GM12891 (cell line): ENCODE measurements around the gene PLA2G4F.
A peak's percentile ranks its signal among the peaks of the same experiment; 100 is the strongest.

Experiments
- DNase-seq: peaks from one replicate; pipeline ENCODE4 v3.0.0; 2011; ENCODE audit warnings: low spot score; ENCODE audit not compliant: insufficient read length
- FAIRE-seq: peaks from 2 replicates; lab custom pipeline; 2011; peaks lifted over from hg19 to GRCh38; lab: Jason Lieb, UNC
- PAX5 ChIP-seq: IDR thresholded peaks from 2 replicates; pipeline ENCODE4 v1.6.1; 2011; ENCODE audit warnings: low read length, moderate library complexity, mild to moderate bottlenecking; ENCODE audit not compliant: insufficient read depth, severe bottlenecking
- POLR2A ChIP-seq: IDR thresholded peaks from 2 replicates; pipeline ENCODE4 v1.6.1; 2011; ENCODE audit warnings: low read depth, low read length, control low read depth
- POLR2AphosphoS5 ChIP-seq: IDR thresholded peaks from 2 replicates; pipeline ENCODE4 v1.6.1; 2011; ENCODE audit warnings: low read depth, low read length, control low read depth
- POU2F2 ChIP-seq: IDR thresholded peaks from 2 replicates; pipeline ENCODE4 v1.6.1; 2011; ENCODE audit warnings: low read depth, mild to moderate bottlenecking, control low read depth, low read length, moderate library complexity
- SPI1 ChIP-seq: IDR thresholded peaks from 2 replicates; pipeline ENCODE4 v1.6.1; 2011; ENCODE audit warnings: low read depth, low read length, control low read depth
- TAF1 ChIP-seq: IDR thresholded peaks from 2 replicates; pipeline ENCODE4 v1.6.1; 2011; ENCODE audit warnings: low read depth, low read length, control low read depth

PLA2G4F gene

DNA sequence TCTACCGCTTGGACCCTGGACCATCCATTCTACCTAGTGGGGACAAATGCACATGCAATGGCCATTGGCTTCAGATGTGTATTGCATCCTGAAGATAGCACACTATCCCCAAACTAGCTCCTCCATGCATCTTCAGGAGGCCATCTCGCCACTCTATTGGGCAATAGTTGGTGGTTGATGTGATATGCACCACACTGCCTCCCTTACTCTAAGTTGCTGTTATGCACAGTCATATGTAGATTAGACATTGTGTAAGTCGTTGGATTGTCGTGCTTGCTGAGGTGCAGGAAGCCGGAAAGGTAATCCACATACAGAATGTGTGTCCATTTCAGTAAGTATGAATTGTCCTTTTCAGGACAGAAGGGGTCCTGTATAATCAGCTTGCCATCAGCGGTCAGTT lies 35.4 kb downstream of the PLA2G4F start:
- FAIRE-seq (no peak), DNase-seq (no peak)
- TF ChIP-seq TAF1: no peak
- TF ChIP-seq POLR2A: no peak
- no peak for TF ChIP-seq POLR2AphosphoS5
- no peak for TF ChIP-seq POU2F2
- no peak for TF ChIP-seq SPI1
- no peak for TF ChIP-seq PAX5

DNA sequence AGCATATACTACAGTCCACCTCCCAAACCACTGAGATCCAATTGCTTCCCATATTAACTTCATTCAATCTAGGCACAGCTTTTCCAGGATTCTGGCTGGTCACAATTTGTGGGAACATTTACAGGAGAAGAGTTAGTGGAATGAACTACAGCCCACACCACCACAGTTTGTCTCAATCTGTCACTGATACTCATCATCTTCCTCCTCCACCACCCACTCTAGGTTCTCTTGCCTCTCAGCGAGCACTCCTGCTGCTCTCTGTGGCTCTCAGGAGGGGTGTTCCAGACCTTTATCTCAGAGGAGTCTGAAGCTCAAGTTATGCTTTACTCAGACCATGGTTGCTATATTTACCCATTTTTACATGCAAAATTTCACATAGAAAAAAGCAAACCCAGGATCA lies 36.2 kb downstream of the PLA2G4F start:
- DNase-seq (no peak), FAIRE-seq (no peak)
- no peak for TF ChIP-seq SPI1
- no peak for TF ChIP-seq POLR2A
- TF ChIP-seq PAX5: no peak
- no peak for TF ChIP-seq POU2F2
- TF ChIP-seq POLR2AphosphoS5: no peak
- no peak for TF ChIP-seq TAF1

DNA sequence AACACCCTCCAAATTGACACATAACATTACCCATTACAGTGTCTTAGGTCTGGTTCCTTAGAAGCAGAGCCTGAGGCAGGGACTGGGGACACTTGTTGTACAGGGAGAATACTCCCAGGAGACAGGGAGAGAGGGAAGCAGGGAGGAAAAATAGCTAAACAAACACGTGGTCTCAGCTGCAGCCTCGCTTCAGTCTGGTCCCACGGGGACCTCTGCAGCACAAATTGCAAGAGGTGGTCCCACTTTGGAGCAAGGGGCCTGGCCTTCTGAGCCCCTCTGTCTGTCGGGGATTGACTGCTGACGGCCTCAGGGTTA lies 37.0 kb downstream of the PLA2G4F start:
- no peak for TF ChIP-seq TAF1
- no peak for TF ChIP-seq POLR2AphosphoS5
- no peak for TF ChIP-seq SPI1
- TF ChIP-seq POU2F2: no peak
- TF ChIP-seq PAX5: no peak
- no peak for TF ChIP-seq POLR2A
- no peak for FAIRE-seq

DNA sequence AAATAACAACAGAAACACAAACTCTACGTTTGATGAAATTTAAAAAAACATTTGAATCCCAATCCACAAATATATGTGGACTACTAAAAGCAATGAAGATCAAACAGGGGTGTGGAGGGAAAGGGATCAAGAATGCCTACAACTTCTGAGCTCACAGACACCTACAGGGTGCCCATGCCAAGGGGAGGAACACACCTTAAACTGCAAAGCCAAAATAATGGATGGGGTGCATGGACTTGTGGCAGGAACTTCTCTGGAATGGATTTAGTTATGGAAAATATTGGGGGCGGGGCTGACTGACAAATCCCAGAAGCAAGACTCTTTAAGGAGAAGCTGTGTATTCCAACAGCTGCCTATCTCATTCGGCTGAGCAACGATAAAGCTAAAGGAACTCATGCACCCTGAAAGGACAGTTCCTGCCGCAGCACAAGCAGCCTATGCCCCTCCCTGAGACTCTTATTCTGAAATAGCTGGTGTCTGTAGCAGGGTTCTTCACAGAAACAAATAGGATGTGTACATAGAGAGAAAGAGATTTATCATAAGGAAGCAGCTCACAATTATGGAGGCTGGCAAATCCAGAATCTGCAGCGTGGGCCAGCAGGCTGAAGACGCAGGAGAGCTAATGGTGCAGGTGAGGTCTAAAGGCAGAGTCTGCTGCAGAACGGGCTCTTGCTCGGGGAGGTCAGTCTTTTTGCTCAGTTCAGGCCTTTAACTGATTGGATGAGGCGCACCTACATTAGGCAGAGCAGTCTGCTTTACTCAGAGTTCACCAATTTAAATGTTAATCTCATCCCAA lies 37.6 kb downstream of the PLA2G4F start:
- no peak for DNase-seq
- no peak for TF ChIP-seq SPI1
- TF ChIP-seq PAX5: no peak
- TF ChIP-seq TAF1: no peak
- no peak for TF ChIP-seq POU2F2
- no peak for TF ChIP-seq POLR2AphosphoS5
- TF ChIP-seq POLR2A: no peak
- FAIRE-seq: no peak

More for the DNA sequence above, 37.0 kb downstream of the PLA2G4F start:
- DNase-seq: no peak

DNA sequence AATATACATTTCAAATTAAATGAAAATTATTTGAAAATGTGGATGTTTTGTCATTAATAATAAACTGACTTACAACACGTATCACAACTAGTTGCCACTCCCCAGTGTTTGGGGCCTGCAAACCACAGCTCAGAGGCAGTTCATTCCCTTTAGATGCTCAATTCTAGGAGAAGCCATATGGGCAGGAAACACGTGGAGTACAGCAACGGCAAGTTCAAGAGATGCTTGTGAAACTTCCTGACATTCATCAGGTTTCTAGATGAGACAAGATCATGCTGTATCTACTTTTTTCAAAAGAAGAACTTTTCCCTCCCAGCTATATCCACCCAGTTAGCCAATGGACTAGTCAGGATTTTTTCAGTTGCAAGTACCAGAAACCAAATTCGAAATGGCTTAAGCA lies 44.5 kb downstream of the PLA2G4F start:
- no peak for FAIRE-seq
- DNase-seq: no peak
- TF ChIP-seq TAF1 (no peak), PAX5 (no peak), POU2F2 (no peak), SPI1 (no peak), POLR2AphosphoS5 (no peak), POLR2A (no peak)

DNA sequence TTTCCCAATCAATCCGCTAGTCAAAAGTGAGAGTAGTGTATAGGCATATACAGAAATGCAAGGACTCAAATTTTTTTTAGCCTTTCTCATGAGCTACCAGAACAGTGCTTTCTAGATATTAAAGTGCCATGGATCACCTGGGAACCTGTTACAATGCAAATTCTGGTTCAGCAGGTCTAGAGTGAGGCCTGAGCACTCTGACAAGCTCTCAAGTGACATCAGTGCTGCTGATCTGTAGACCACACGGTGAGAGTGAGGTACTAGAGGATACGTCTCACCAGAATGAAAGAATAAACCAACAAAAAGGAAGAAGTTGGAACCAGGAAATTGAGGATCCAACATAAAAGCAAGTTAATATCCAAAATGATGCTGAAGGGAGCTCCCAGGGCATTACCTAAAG lies 46.1 kb downstream of the PLA2G4F start:
- no peak for TF ChIP-seq POU2F2
- no peak for TF ChIP-seq SPI1
- no peak for TF ChIP-seq PAX5
- no peak for TF ChIP-seq POLR2A
- no peak for TF ChIP-seq POLR2AphosphoS5
- TF ChIP-seq TAF1: no peak
- DNase-seq: no peak
- no peak for FAIRE-seq

DNA sequence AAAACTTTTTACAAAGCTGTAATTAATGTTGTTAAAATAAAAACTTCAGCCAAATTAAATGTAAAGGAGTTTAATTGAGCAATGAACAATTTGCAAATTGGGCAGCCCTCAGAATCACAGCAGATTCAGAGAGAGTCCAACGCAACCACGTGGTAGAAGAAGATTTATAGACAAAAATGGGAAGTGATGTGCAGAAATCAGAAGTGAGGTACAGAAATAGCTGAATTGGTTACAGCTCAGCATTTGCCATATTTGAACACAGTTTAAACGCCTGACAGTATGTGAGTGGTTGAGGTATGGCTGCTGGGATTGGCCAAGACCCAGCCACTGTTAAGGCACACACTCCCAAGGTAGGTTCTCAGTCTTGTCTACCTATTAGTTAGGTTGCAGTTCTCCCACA lies 47.6 kb downstream of the PLA2G4F start:
- FAIRE-seq: no peak
- no peak for DNase-seq
- TF ChIP-seq TAF1: no peak
- TF ChIP-seq POLR2AphosphoS5: no peak
- no peak for TF ChIP-seq POLR2A
- TF ChIP-seq POU2F2: no peak
- peak; percentile 55; the same call in 1 of the 2 replicates for TF ChIP-seq SPI1
- TF ChIP-seq PAX5: no peak

DNA sequence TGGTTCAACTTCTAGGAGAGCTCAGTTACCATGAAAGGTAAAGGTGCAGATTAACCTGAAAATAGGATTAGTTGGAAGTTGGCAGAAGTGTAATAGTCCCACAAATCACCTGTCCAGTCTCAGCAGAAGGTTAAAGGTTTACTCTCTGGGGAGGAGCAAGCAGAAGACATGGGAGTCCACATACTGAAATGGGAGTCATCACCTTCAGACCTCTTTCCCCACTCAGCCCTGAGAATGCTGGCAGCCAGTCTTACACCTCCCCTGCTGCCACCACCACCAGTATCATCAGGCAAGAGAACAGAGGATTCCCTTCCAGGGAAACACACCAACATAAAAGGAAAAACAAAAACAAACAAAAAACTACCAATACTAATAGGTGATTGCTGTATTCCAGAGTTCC lies 48.2 kb downstream of the PLA2G4F start:
- TF ChIP-seq PAX5 (no peak), POLR2A (no peak), TAF1 (no peak), POU2F2 (no peak), SPI1 (no peak), POLR2AphosphoS5 (no peak)
- FAIRE-seq (no peak), DNase-seq (no peak)

DNA sequence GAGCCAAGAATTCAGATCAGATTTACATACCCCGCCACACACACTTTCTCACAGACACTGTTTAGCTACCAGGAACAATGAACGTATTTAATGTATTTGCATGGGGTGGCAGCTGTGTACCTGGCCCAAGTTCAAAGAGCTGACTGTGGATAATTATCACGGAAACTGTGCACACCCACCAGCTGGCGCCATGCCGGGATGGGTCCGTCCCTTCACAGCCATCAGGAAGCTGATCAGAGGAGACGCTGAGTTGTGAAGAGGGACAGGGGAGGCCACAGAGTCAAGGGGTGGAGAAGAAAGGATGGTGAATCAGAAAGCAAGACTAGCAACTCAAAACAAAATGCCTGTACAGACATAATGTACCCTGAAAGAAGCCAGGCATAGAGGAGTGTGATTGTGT lies 49.0 kb downstream of the PLA2G4F start:
- FAIRE-seq: no peak
- TF ChIP-seq TAF1: no peak
- no peak for TF ChIP-seq SPI1
- no peak for TF ChIP-seq PAX5
- no peak for TF ChIP-seq POU2F2
- no peak for TF ChIP-seq POLR2A
- no peak for TF ChIP-seq POLR2AphosphoS5

DNA sequence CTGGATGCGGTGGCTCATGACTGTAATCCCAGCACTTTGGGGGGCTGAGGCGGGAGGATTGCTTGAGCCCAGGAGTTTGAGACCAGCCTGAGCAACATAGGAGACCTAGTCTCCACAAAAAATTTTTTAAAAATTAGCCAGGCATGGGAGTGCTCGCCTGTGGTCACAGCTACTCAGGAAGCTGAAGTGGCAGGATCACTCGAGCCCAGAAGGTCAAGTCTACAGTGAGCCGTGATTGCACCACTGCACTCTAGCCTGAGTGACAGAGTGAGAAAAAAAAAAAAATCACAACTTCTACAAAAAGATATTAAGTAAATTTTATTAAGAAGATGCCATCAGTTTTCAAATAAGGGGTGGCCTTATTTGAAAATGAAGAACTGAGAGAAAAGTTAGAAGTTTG lies 50.1 kb downstream of the PLA2G4F start:
- FAIRE-seq (no peak), DNase-seq (no peak)
- TF ChIP-seq SPI1: peak; percentile 25; the same call in 1 of the 2 replicates
- TF ChIP-seq TAF1: no peak
- no peak for TF ChIP-seq PAX5

More for the DNA sequence above, 49.0 kb downstream of the PLA2G4F start:
- DNase-seq: no peak
